Measurements from ENCODE around the gene PPARG.

The PPARG gene

GRCh38 chr3:12399226-12399625 is 110.4 kb downstream of the PPARG start:
- ChIA-PET CTCF (interaction anchor here (0.8 to 1.2 kb wide), 3 partner anchors 8 to 46 kb away, joined by 3 to 4 read pairs (median 3); no protein-coding TSS in a partner anchor), POLR2A (no interaction called here)
- no peak for TF ChIP-seq CTCF (IDR thresholded peaks at IDR 0.05; ENCODE audit: control extremely low read depth, extremely low read depth, low read depth, missing control alignments)

GRCh38 chr3:12400616-12401194 is 111.8 kb downstream of the PPARG start:
- ChIA-PET POLR2A (no interaction called here), CTCF (no interaction called here)
- no peak for DNase-seq (ENCODE audit: extremely low spot score)
- TF ChIP-seq CTCF (IDR thresholded peaks at IDR 0.05; ENCODE audit: control extremely low read depth, extremely low read depth, low read depth, missing control alignments), result no peak

More at GRCh38 chr3:12399226-12399625, 110.4 kb downstream of the PPARG start:
- DNase-seq (ENCODE audit: extremely low spot score), result no peak

- ChIA-PET CTCF (no interaction called here), POLR2A (no interaction called here)
- DNase-seq (ENCODE audit: extremely low spot score), result no peak
- TF ChIP-seq CTCF (IDR thresholded peaks at IDR 0.05; ENCODE audit: control extremely low read depth, extremely low read depth, low read depth, missing control alignments), result no peak
Measured at GRCh38 chr3:12401208-12401607, 112.3 kb downstream of the PPARG start.

GRCh38 chr3:12405432-12406272 is 116.8 kb downstream of the PPARG start:
- POLR2A ChIA-PET, result no interaction called here
- no peak for DNase-seq (ENCODE audit: extremely low spot score)
- no peak for TF ChIP-seq CTCF (IDR thresholded peaks at IDR 0.05; ENCODE audit: control extremely low read depth, extremely low read depth, low read depth, missing control alignments)
- CTCF ChIA-PET, result interaction anchor here (1.3 kb wide), 1 partner anchor 21 kb away, joined by 3 read pairs; no protein-coding TSS in a partner anchor

- POLR2A ChIA-PET, result no interaction called here
- CTCF ChIA-PET, result interaction anchor here (0.8 kb wide), 1 partner anchor 71 kb away, joined by 3 read pairs; no protein-coding TSS in a partner anchor
- DNase-seq (ENCODE audit: extremely low spot score), result no peak
Measured at GRCh38 chr3:12408984-12409683, 120.3 kb downstream of the PPARG start.

More at GRCh38 chr3:12408984-12409683, 120.3 kb downstream of the PPARG start:
- no peak for TF ChIP-seq CTCF (IDR thresholded peaks at IDR 0.05; ENCODE audit: control extremely low read depth, extremely low read depth, low read depth, missing control alignments)

All from GM10248 (cell line).